Measurements from ENCODE around the gene MAFF.

GRCh38 chr22:38221407-38221806 is 19.6 kb downstream of the MAFF start:
- TF ChIP-seq FOSL2 (IDR thresholded peaks at IDR 0.05; ENCODE audit: borderline replicate concordance, low read depth) (no peak), REST (IDR thresholded peaks at IDR 0.05; ENCODE audit: low read depth, low read length) (no peak), YY1 (IDR thresholded peaks at IDR 0.05; ENCODE audit: low read depth) (no peak)
